Activated naive CD4-positive, alpha-beta T cell treated with anti-CD3 and anti-CD28 coated beads for 36 hours (primary cell): Measurements from ENCODE around the gene CACNA2D2. TPM values are rescaled to one million over a fixed set of nuclear protein-coding genes. Genes with fewer than 3 reads are reported as not detected.

Experiments used
- CTCF ChIA-PET: fragments of 350-600 bp; sonication (Branson Sonifier 250); formaldehyde crosslinking; loops from one replicate; lab custom pipeline; 2021; ENCODE audit warnings: antibody characterized with exemption; lab: Charles Lee
- DNase-seq: peaks from one replicate; pipeline ENCODE4 v3.0.0-alpha.2; 2020
- H3K27ac Mint-ChIP-seq: one replicate; pipeline ENCODE4 v1.8.0; 2021; ENCODE audit warnings: mild to moderate bottlenecking, mixed read lengths
- H3K27me3 Mint-ChIP-seq: one replicate; pipeline ENCODE4 v1.8.0; 2021; ENCODE audit warnings: low read depth, mixed read lengths
- H3K36me3 Mint-ChIP-seq: one replicate; pipeline ENCODE4 v1.8.0; 2021; ENCODE audit warnings: low read depth, mixed read lengths
- H3K4me1 Mint-ChIP-seq: one replicate; pipeline ENCODE4 v1.8.0; 2021; ENCODE audit warnings: low read depth, mixed read lengths
- H3K4me3 Mint-ChIP-seq: one replicate; pipeline ENCODE4 v1.8.0; 2021; ENCODE audit warnings: mild to moderate bottlenecking, moderate library complexity, mixed read lengths
- H3K9me3 Mint-ChIP-seq: one replicate; pipeline ENCODE4 v1.8.0; 2021; ENCODE audit warnings: mixed read lengths
- intact Hi-C: fragments of 100-400 bp; cut with micrococcal nuclease; formaldehyde crosslinking; loops from one replicate; pipeline ENCODE4 v1.15.1; 2023
- total RNA-seq, 2 experiments: library from RNA; stranded (reverse); gene quantifications; one replicate each; pipeline ENCODE4 v1.2.3, GENCODE V29; 2021

Gene CACNA2D2
- total RNA-seq, 2 experiments from 2014 or later: 0.89 to 0.95 TPM

GRCh38 chr3:50411229-50411628 is 92.2 kb downstream of the CACNA2D2 start:
- CTCF ChIA-PET: interaction anchor here (0.7 kb wide), 1 partner anchor 285 kb away, joined by 3 read pairs; no protein-coding TSS in a partner anchor
- no peak overlapping the region for H3K27ac Mint-ChIP-seq

GRCh38 chr3:50410608-50411139 is 92.8 kb downstream of the CACNA2D2 start:
- no peaks in the 10 kb centered on the region for H3K27me3 Mint-ChIP-seq
- H3K4me3 Mint-ChIP-seq: no peak overlapping the region
- CTCF ChIA-PET: no interaction called here
- no peaks in the 10 kb centered on the region for H3K36me3 Mint-ChIP-seq
- H3K27ac Mint-ChIP-seq: no peak overlapping the region
- DNase-seq: no peak
- no peaks in the 10 kb centered on the region for H3K9me3 Mint-ChIP-seq
- intact Hi-C loops: no loop called here
- H3K4me1 Mint-ChIP-seq: no peaks in the 10 kb centered on the region

More at GRCh38 chr3:50411229-50411628, 92.2 kb downstream of the CACNA2D2 start:
- Mint-ChIP-seq H3K4me1 (no peaks in the 10 kb centered on the region), H3K27me3 (no peaks in the 10 kb centered on the region), H3K4me3 (no peak overlapping the region), H3K36me3 (no peaks in the 10 kb centered on the region), H3K9me3 (no peaks in the 10 kb centered on the region)
- intact Hi-C loops: no loop called here
- DNase-seq: no peak

GRCh38 chr3:50410185-50410584 is 93.2 kb downstream of the CACNA2D2 start:
- H3K36me3 Mint-ChIP-seq: no peaks in the 10 kb centered on the region
- no peak for DNase-seq
- CTCF ChIA-PET: no interaction called here

GRCh38 chr3:50408443-50408944 is 94.9 kb downstream of the CACNA2D2 start:
- CTCF ChIA-PET: no interaction called here
- DNase-seq: no peak
- Mint-ChIP-seq H3K36me3 (no peaks in the 10 kb centered on the region), H3K9me3 (no peaks in the 10 kb centered on the region), H3K27ac (no peak overlapping the region), H3K27me3 (no peaks in the 10 kb centered on the region), H3K4me3 (no peak overlapping the region), H3K4me1 (no peaks in the 10 kb centered on the region)
- intact Hi-C loops: no loop called here

More at GRCh38 chr3:50410185-50410584, 93.2 kb downstream of the CACNA2D2 start:
- no peak overlapping the region for H3K27ac Mint-ChIP-seq
- no peak overlapping the region for H3K4me3 Mint-ChIP-seq
- H3K4me1 Mint-ChIP-seq: no peaks in the 10 kb centered on the region
- no peaks in the 10 kb centered on the region for H3K27me3 Mint-ChIP-seq
- intact Hi-C loops: no loop called here
- no peaks in the 10 kb centered on the region for H3K9me3 Mint-ChIP-seq

GRCh38 chr3:50406487-50406886 is 96.9 kb downstream of the CACNA2D2 start:
- no peaks in the 10 kb centered on the region for H3K27me3 Mint-ChIP-seq
- H3K27ac Mint-ChIP-seq: no peak overlapping the region
- intact Hi-C loops: no loop called here
- no peak for DNase-seq
- CTCF ChIA-PET: no interaction called here
- no peaks in the 10 kb centered on the region for H3K36me3 Mint-ChIP-seq
- H3K4me1 Mint-ChIP-seq: no peaks in the 10 kb centered on the region
- no peak overlapping the region for H3K4me3 Mint-ChIP-seq
- H3K9me3 Mint-ChIP-seq: no peaks in the 10 kb centered on the region

GRCh38 chr3:50405249-50405648 is 98.2 kb downstream of the CACNA2D2 start:
- CTCF ChIA-PET: no interaction called here
- Mint-ChIP-seq H3K27ac (no peak overlapping the region), H3K4me1 (no peaks in the 10 kb centered on the region), H3K9me3 (no peaks in the 10 kb centered on the region), H3K4me3 (no peak overlapping the region), H3K36me3 (no peaks in the 10 kb centered on the region), H3K27me3 (no peaks in the 10 kb centered on the region)
- intact Hi-C loops: no loop called here
- DNase-seq: peak; percentile 66

GRCh38 chr3:50401978-50402595 is 101.3 kb downstream of the CACNA2D2 start:
- Mint-ChIP-seq H3K27me3 (no peaks in the 10 kb centered on the region), H3K9me3 (no peaks in the 10 kb centered on the region), H3K27ac (no peak overlapping the region), H3K4me3 (no peak overlapping the region), H3K4me1 (no peaks in the 10 kb centered on the region), H3K36me3 (no peaks in the 10 kb centered on the region)
- intact Hi-C loops: no loop called here
- CTCF ChIA-PET: no interaction called here
- no peak for DNase-seq

- Mint-ChIP-seq H3K27ac (no peak overlapping the region), H3K9me3 (no peaks in the 10 kb centered on the region), H3K36me3 (no peaks in the 10 kb centered on the region), H3K4me3 (no peak overlapping the region), H3K27me3 (no peaks in the 10 kb centered on the region), H3K4me1 (no peaks in the 10 kb centered on the region)
- no peak for DNase-seq
- intact Hi-C loops: no loop called here
- CTCF ChIA-PET: no interaction called here
These were observed 106.9 kb downstream of the CACNA2D2 start for GRCh38 chr3:50396502-50396901.

GRCh38 chr3:50395070-50395860 is 108.2 kb downstream of the CACNA2D2 start:
- Mint-ChIP-seq H3K27me3 (no peaks in the 10 kb centered on the region), H3K4me1 (no peaks in the 10 kb centered on the region), H3K4me3 (no peak overlapping the region), H3K36me3 (no peaks in the 10 kb centered on the region), H3K9me3 (no peaks in the 10 kb centered on the region), H3K27ac (no peak overlapping the region)
- intact Hi-C loops: no loop called here
- DNase-seq: no peak
- CTCF ChIA-PET: interaction anchor here (1.2 kb wide), 1 partner anchor 1546 kb away, joined by 3 read pairs; the partner anchor contains the start of gene RRP9

GRCh38 chr3:50393061-50393460 is 110.4 kb downstream of the CACNA2D2 start:
- CTCF ChIA-PET: no interaction called here
- H3K9me3 Mint-ChIP-seq: no peaks in the 10 kb centered on the region
- H3K4me3 Mint-ChIP-seq: no peak overlapping the region
- DNase-seq: no peak
- H3K4me1 Mint-ChIP-seq: no peaks in the 10 kb centered on the region
- no peaks in the 10 kb centered on the region for H3K36me3 Mint-ChIP-seq
- H3K27me3 Mint-ChIP-seq: no peaks in the 10 kb centered on the region
- H3K27ac Mint-ChIP-seq: no peak overlapping the region
- intact Hi-C loops: no loop called here

- Mint-ChIP-seq H3K36me3 (no peaks in the 10 kb centered on the region), H3K27me3 (no peaks in the 10 kb centered on the region), H3K27ac (no peak overlapping the region), H3K4me3 (no peak overlapping the region), H3K9me3 (no peaks in the 10 kb centered on the region), H3K4me1 (no peaks in the 10 kb centered on the region)
- intact Hi-C loops: no loop called here
- CTCF ChIA-PET: no interaction called here
- DNase-seq: no peak
These were observed 111.2 kb downstream of the CACNA2D2 start for GRCh38 chr3:50392101-50392715.

- Mint-ChIP-seq H3K4me1 (no peaks in the 10 kb centered on the region), H3K4me3 (no peak overlapping the region), H3K27me3 (no peaks in the 10 kb centered on the region), H3K9me3 (no peaks in the 10 kb centered on the region), H3K36me3 (no peaks in the 10 kb centered on the region), H3K27ac (no peak overlapping the region)
- intact Hi-C loops: no loop called here
- CTCF ChIA-PET: interaction anchor here (0.6 kb wide), 1 partner anchor 1204 kb away, joined by 6 read pairs; no protein-coding TSS in a partner anchor
- no peak for DNase-seq
These were observed 112.8 kb downstream of the CACNA2D2 start for GRCh38 chr3:50390508-50391224.
